Panc1 (cell line): ENCODE measurements around the gene RIMKLA. TPM values are rescaled to one million over a fixed set of nuclear protein-coding genes. Genes with fewer than 3 reads are reported as not detected.

Experiments
- ATAC-seq: fragments of 200-7000 bp; cut with Tn5 transposase; 2 replicates; pipeline ENCODE4 v1.9.1; 2020; ENCODE audit warnings: mild to moderate bottlenecking, moderate library complexity
- BruUV-seq: library from RNA; stranded (reverse); fragments of 400-500 nt; replicated peaks from 2 replicates; lab custom pipeline; 2021; lab: Mats Ljungman, UMichigan
- CTCF ChIA-PET: fragments of 300-600 bp; sonication (Branson Sonifier 250); formaldehyde crosslinking; loops from one replicate; lab custom pipeline; 2022; ENCODE audit warnings: antibody characterized with exemption; lab: Charles Lee
- POLR2A ChIA-PET: fragments of 300-600 bp; sonication (Branson Sonifier 250); formaldehyde crosslinking; loops from one replicate; lab custom pipeline; 2022; ENCODE audit warnings: antibody characterized with exemption; lab: Charles Lee
- DNase-seq: peaks from one replicate; pipeline ENCODE4 v3.0.0-alpha.2; 2010; ENCODE audit warnings: low read depth, low spot score
- H3K27ac ChIP-seq: 2 replicates; pipeline ENCODE4 v1.5.1; 2011; ENCODE audit warnings: mild to moderate bottlenecking, low read length, inconsistent platforms
- H3K27me3 ChIP-seq: fragments of 200-500 bp; sonication (Bioruptor generic); 2 replicates; pipeline ENCODE4 v1.6.0; 2014; ENCODE audit warnings: low read length, inconsistent platforms; ENCODE audit not compliant: control insufficient read depth, insufficient read depth
- H3K36me3 ChIP-seq: fragments of 200-500 bp; sonication (Bioruptor generic); 2 replicates; pipeline ENCODE4 v1.5.1; 2014; ENCODE audit warnings: inconsistent platforms, mild to moderate bottlenecking, low read length, moderate library complexity; ENCODE audit not compliant: control insufficient read depth, insufficient read depth
- H3K4me1 ChIP-seq: 2 replicates; pipeline ENCODE4 v1.5.1; 2011; ENCODE audit warnings: inconsistent platforms, mild to moderate bottlenecking, low read length, moderate library complexity; ENCODE audit not compliant: control insufficient read depth, insufficient read depth
- H3K4me3 ChIP-seq, 2 experiments: 2 replicates each; pipeline ENCODE4 v1.5.1; 2011 to 2012; ENCODE audit warnings: low read depth in 2 of 2, low read length in 2 of 2, mild to moderate bottlenecking in 2 of 2, inconsistent platforms in 1 of 2, moderate library complexity in 1 of 2
- H3K9me3 ChIP-seq: fragments of 200-500 bp; sonication (Bioruptor generic); 2 replicates; pipeline ENCODE4 v1.5.1; 2014; ENCODE audit warnings: low read depth, mild to moderate bottlenecking, inconsistent platforms, low read length, moderate library complexity; ENCODE audit not compliant: control insufficient read depth, insufficient read depth
- POLR2AphosphoS5 ChIP-seq: IDR thresholded peaks from 2 replicates; pipeline ENCODE4 v1.6.1; 2012; ENCODE audit warnings: mild to moderate bottlenecking, low read depth, low read length, moderate library complexity
- SIN3A ChIP-seq: IDR thresholded peaks from 2 replicates; pipeline ENCODE4 v1.6.1; 2012; ENCODE audit warnings: low read depth, mild to moderate bottlenecking, low read length, moderate library complexity, borderline replicate concordance; ENCODE audit not compliant: insufficient read depth
- TCF7L2 ChIP-seq: IDR thresholded peaks from 2 replicates; pipeline ENCODE4 v1.6.1; 2011; ENCODE audit warnings: mild to moderate bottlenecking, low read depth, low read length, inconsistent platforms
- in situ Hi-C: cut with HindIII; loops from 2 replicates; pipeline ENCODE4 v1.10.0; 2016; ENCODE audit warnings: low sequenced_read_pairs, low pct_unique_long_range_greater_than_20kb
- intact Hi-C: fragments of 100-400 bp; cut with micrococcal nuclease; formaldehyde crosslinking; loops from one replicate; pipeline ENCODE4 v1.10.0; 2022; ENCODE audit not compliant: unreplicated experiment
- total RNA-seq: library from RNA; stranded (reverse); gene quantifications from one replicate; pipeline ENCODE4 v1.2.1, GENCODE V29; 2021; ENCODE audit not compliant: unreplicated experiment
- TF ChIP-seq, protein P1 (sequence below): fragments of 450-650 bp; IDR thresholded peaks from 2 replicates; pipeline ENCODE4 v1.5.1; 2017; ENCODE audit warnings: mild to moderate bottlenecking
- TF ChIP-seq, protein P2 (sequence below), 2 experiments: IDR thresholded peaks; 2 replicates each; pipeline ENCODE4 v1.6.1; 2011 to 2012; ENCODE audit warnings: low read depth in 2 of 2, control low read depth in 1 of 2, low read length in 1 of 2, mild to moderate bottlenecking in 1 of 2, moderate library complexity in 1 of 2; ENCODE audit not compliant: insufficient read depth in 1 of 2

RIMKLA gene
- total RNA-seq, 1 experiment from 2014 or later: 13.6 TPM

DNA sequence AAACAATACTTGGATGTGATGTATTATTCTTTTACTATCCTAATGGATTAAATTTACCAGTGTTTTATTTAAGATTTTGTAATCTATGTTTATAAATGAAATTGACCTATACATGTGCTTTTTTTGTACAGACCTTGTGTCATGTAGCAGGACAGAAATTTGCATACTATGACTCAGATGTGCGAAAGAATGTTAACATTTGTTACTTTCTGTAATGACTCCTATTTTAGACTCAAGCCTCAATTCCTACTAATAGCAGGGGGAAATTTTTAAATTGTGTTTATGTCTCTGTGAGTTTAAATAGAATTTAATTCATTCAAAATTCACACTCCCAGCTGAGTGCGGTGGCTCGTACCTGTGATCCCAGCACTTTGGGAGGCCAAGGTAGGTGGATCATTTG lies 21.8 kb upstream of the RIMKLA start:
- H3K9me3 ChIP-seq: no peaks in the 10 kb centered on the region
- no peak for ATAC-seq
- BruUV-seq: no TSS peak
- H3K27ac ChIP-seq: no peak overlapping the region
- no peak overlapping the region for H3K4me3 ChIP-seq
- no peaks in the 10 kb centered on the region for H3K4me1 ChIP-seq
- in situ Hi-C loops: no loop called here
- TF ChIP-seq, protein P1, sequence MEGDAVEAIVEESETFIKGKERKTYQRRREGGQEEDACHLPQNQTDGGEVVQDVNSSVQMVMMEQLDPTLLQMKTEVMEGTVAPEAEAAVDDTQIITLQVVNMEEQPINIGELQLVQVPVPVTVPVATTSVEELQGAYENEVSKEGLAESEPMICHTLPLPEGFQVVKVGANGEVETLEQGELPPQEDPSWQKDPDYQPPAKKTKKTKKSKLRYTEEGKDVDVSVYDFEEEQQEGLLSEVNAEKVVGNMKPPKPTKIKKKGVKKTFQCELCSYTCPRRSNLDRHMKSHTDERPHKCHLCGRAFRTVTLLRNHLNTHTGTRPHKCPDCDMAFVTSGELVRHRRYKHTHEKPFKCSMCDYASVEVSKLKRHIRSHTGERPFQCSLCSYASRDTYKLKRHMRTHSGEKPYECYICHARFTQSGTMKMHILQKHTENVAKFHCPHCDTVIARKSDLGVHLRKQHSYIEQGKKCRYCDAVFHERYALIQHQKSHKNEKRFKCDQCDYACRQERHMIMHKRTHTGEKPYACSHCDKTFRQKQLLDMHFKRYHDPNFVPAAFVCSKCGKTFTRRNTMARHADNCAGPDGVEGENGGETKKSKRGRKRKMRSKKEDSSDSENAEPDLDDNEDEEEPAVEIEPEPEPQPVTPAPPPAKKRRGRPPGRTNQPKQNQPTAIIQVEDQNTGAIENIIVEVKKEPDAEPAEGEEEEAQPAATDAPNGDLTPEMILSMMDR: no peak
- TF ChIP-seq, protein P2, sequence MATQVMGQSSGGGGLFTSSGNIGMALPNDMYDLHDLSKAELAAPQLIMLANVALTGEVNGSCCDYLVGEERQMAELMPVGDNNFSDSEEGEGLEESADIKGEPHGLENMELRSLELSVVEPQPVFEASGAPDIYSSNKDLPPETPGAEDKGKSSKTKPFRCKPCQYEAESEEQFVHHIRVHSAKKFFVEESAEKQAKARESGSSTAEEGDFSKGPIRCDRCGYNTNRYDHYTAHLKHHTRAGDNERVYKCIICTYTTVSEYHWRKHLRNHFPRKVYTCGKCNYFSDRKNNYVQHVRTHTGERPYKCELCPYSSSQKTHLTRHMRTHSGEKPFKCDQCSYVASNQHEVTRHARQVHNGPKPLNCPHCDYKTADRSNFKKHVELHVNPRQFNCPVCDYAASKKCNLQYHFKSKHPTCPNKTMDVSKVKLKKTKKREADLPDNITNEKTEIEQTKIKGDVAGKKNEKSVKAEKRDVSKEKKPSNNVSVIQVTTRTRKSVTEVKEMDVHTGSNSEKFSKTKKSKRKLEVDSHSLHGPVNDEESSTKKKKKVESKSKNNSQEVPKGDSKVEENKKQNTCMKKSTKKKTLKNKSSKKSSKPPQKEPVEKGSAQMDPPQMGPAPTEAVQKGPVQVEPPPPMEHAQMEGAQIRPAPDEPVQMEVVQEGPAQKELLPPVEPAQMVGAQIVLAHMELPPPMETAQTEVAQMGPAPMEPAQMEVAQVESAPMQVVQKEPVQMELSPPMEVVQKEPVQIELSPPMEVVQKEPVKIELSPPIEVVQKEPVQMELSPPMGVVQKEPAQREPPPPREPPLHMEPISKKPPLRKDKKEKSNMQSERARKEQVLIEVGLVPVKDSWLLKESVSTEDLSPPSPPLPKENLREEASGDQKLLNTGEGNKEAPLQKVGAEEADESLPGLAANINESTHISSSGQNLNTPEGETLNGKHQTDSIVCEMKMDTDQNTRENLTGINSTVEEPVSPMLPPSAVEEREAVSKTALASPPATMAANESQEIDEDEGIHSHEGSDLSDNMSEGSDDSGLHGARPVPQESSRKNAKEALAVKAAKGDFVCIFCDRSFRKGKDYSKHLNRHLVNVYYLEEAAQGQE (IDR thresholded peaks at IDR 0.05; ENCODE audit: insufficient read depth in 1 of 2, low read depth in 2 of 2, low read length in 1 of 2): no peak
- TF ChIP-seq TCF7L2: no peak
- TF ChIP-seq SIN3A: no peak
- no peak for TF ChIP-seq POLR2AphosphoS5
- POLR2A ChIA-PET: no interaction called here
- intact Hi-C loops: no loop called here
- CTCF ChIA-PET: no interaction called here
- H3K36me3 ChIP-seq: no peaks in the 10 kb centered on the region
- no peaks in the 10 kb centered on the region; the same call in 1 of the 2 replicates for H3K27me3 ChIP-seq
- no peak for DNase-seq

DNA sequence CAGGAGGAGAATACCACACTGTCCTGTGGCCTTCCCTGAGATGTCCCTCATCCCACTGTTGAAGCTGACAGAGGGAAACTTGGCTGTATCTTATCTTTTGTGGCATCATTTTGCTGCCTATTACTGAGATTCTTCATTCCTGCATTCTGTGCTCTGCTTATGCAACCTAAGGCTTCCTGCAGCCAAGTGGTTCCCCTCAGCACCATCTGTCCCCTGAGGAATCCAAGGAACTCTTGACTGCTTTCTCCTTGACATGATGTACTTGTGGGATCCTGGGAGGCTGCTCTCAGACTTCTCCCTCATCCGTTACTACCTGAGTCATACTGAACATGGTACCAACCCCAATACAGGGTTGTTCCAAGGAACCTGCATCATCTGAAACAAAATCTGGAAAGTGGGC lies 21.1 kb upstream of the RIMKLA start:
- no TSS peak for BruUV-seq
- in situ Hi-C loops (no loop called here), intact Hi-C loops (no loop called here)
- Histone ChIP-seq H3K9me3 (no peaks in the 10 kb centered on the region), H3K36me3 (no peaks in the 10 kb centered on the region), H3K27me3 (no peaks in the 10 kb centered on the region; the same call in 1 of the 2 replicates), H3K27ac (no peak overlapping the region), H3K4me3 (no peak overlapping the region), H3K4me1 (no peaks in the 10 kb centered on the region)
- ATAC-seq: no peak
- ChIA-PET POLR2A (no interaction called here), CTCF (no interaction called here)
- DNase-seq: no peak
- TF ChIP-seq SIN3A (no peak), POLR2AphosphoS5 (no peak), TCF7L2 (no peak)
- TF ChIP-seq, protein P2 (IDR thresholded peaks at IDR 0.05; ENCODE audit: insufficient read depth in 1 of 2, low read depth in 2 of 2, low read length in 1 of 2): no peak
- TF ChIP-seq, protein P1: no peak
